Keratinocyte (primary cell): Measurements from ENCODE around the gene ORM2.
"Not testable (repeated sequence)": the region's sequence is repeated elsewhere in the genome, so short reads cannot be mapped to it uniquely, and the experiment has no call there.

Source experiments
- CTCF ChIP-seq, 3 experiments: IDR thresholded peaks in 1 of 3; conservative IDR thresholded peaks in 1 of 3; optimal IDR thresholded peaks in 1 of 3; 2 replicates in 2 of 3; 3 replicates in 1 of 3; pipeline versions ENCODE3 to v1.5.1; 2011; ENCODE audit warnings: low read length in 3 of 3, mild to moderate bottlenecking in 3 of 3, moderate library complexity in 2 of 3, control low read depth in 1 of 3, inconsistent platforms in 1 of 3; ENCODE audit not compliant: insufficient read depth in 2 of 3; ENCODE audit errors: extremely low read depth in 1 of 3
- EZH2 ChIP-seq: IDR thresholded peaks from one replicate; pipeline ENCODE4 v1.6.1; 2012; ENCODE audit warnings: inconsistent platforms, mild to moderate bottlenecking, low read length, moderate library complexity

- not testable (repeated sequence) for TF ChIP-seq CTCF (optimal IDR thresholded peaks at IDR 0.05 in 1 of 3, IDR thresholded peaks at IDR 0.05 in 1 of 3, conservative IDR thresholded peaks at IDR 0.05 in 1 of 3; ENCODE audit: extremely low read depth in 1 of 3, insufficient read depth in 2 of 3, low read length in 3 of 3); EZH2
Observed at GRCh38 chr9:114320710-114321109, 9.0 kb upstream of the ORM2 start.
